IMR-90 (cell line): ENCODE measurements around the gene SIK3. TPM values are rescaled to one million over a fixed set of nuclear protein-coding genes. Genes with fewer than 3 reads are reported as not detected.

ENCODE experiments used
- ATAC-seq: fragments of 200-7000 bp; cut with Tn5 transposase; 2 replicates; pipeline ENCODE4 v1.9.1; 2020; ENCODE audit warnings: low read depth, mild to moderate bottlenecking, moderate library complexity
- BruUV-seq: library from RNA; stranded (reverse); fragments of 400-500 nt; replicated peaks from 2 replicates; lab custom pipeline; 2021; lab: Mats Ljungman, UMichigan
- CTCF ChIA-PET: fragments of 300-600 bp; formaldehyde crosslinking; extraction: SDS; loops from one replicate; lab custom pipeline; 2021; ENCODE audit warnings: antibody characterized with exemption; lab: Yijun Ruan, JAX
- POLR2A ChIA-PET: fragments of 300-600 bp; sonication (Branson Sonifier 250); formaldehyde crosslinking; loops from one replicate; lab custom pipeline; 2022; ENCODE audit warnings: antibody characterized with exemption; ENCODE audit not compliant: unreplicated experiment; lab: Charles Lee
- DNase-seq: peaks from one replicate; pipeline ENCODE4 v3.0.0; 2013
- H2AFZ ChIP-seq: replicated peaks from 2 replicates; pipeline ENCODE3; 2013; ENCODE audit warnings: low read length, mild to moderate bottlenecking; ENCODE audit not compliant: poor library complexity
- H2AK5ac ChIP-seq: 2 replicates; pipeline ENCODE4 v1.6.1; 2013; ENCODE audit warnings: low read depth, low read length, inconsistent platforms
- H2AK9ac ChIP-seq: replicated peaks from 2 replicates; pipeline ENCODE3; 2013; ENCODE audit warnings: mild to moderate bottlenecking, low read depth, low read length, moderate library complexity; ENCODE audit not compliant: poor library complexity
- H2BK120ac ChIP-seq: 2 replicates; pipeline ENCODE4 v1.6.1; 2013; ENCODE audit warnings: low read depth, low read length, inconsistent platforms
- H2BK15ac ChIP-seq: 3 replicates; pipeline ENCODE4 v1.6.1; 2013; ENCODE audit warnings: low read depth, low read length, inconsistent platforms
- H2BK20ac ChIP-seq: 2 replicates; pipeline ENCODE4 v1.6.1; 2013; ENCODE audit warnings: low read depth, mild to moderate bottlenecking, inconsistent platforms, low read length, moderate library complexity
- H2BK5ac ChIP-seq: 2 replicates; pipeline ENCODE4 v1.6.1; 2013; ENCODE audit warnings: mild to moderate bottlenecking, low read depth, low read length, inconsistent platforms; ENCODE audit not compliant: poor library complexity, severe bottlenecking
- H3K14ac ChIP-seq: replicated peaks from 2 replicates; pipeline ENCODE4 v1.6.1; 2013; ENCODE audit warnings: low read depth, low read length, inconsistent platforms
- H3K18ac ChIP-seq: 2 replicates; pipeline ENCODE4 v1.6.1; 2013; ENCODE audit warnings: low read depth, low read length, control low read depth
- H3K23ac ChIP-seq: 2 replicates; pipeline ENCODE4 v1.6.1; 2013; ENCODE audit warnings: low read depth, low read length, inconsistent platforms
- H3K27ac ChIP-seq: 2 replicates; pipeline ENCODE4 v1.5.1; 2013; ENCODE audit warnings: mild to moderate bottlenecking, control low read depth, low read length; ENCODE audit not compliant: insufficient read depth
- H3K27me3 ChIP-seq: 2 replicates; pipeline ENCODE4 v1.6.1; 2013; ENCODE audit warnings: low read length; ENCODE audit not compliant: control insufficient read depth, insufficient read depth
- H3K36me3 ChIP-seq: 2 replicates; pipeline ENCODE4 v1.6.1; 2013; ENCODE audit warnings: low read length, mixed read lengths; ENCODE audit not compliant: control insufficient read depth, insufficient read depth
- H3K4ac ChIP-seq: 2 replicates; pipeline ENCODE4 v1.6.1; 2013; ENCODE audit warnings: low read depth, low read length, inconsistent platforms
- H3K4me1 ChIP-seq: 2 replicates; pipeline ENCODE4 v1.6.1; 2013; ENCODE audit warnings: low read length, mixed read lengths; ENCODE audit not compliant: control insufficient read depth, insufficient read depth
- H3K4me2 ChIP-seq: 2 replicates; pipeline ENCODE4 v1.6.1; 2013; ENCODE audit warnings: low read depth, mild to moderate bottlenecking, control low read depth, low read length, moderate library complexity
- H3K4me3 ChIP-seq: 2 replicates; pipeline ENCODE4 v1.5.1; 2013; ENCODE audit warnings: low read depth, mild to moderate bottlenecking, control low read depth, low read length, moderate library complexity; ENCODE audit not compliant: insufficient read depth
- H3K56ac ChIP-seq: 2 replicates; pipeline ENCODE4 v1.6.1; 2013; ENCODE audit warnings: low read length, inconsistent platforms; ENCODE audit not compliant: insufficient read depth; ENCODE audit errors: extremely low read depth
- H3K79me1 ChIP-seq, 2 experiments: 2 replicates each; pipeline ENCODE4 v1.6.1; 2013; ENCODE audit warnings: low read length in 2 of 2, inconsistent platforms in 1 of 2, low read depth in 1 of 2
- H3K9ac ChIP-seq: 2 replicates; pipeline ENCODE4 v1.6.1; 2013; ENCODE audit warnings: low read depth, low read length, control low read depth
- H3K9me1 ChIP-seq: 2 replicates; pipeline ENCODE4 v1.6.1; 2013; ENCODE audit warnings: low read length, inconsistent platforms; ENCODE audit not compliant: insufficient read depth
- H3K9me3 ChIP-seq: 2 replicates; pipeline ENCODE4 v1.6.1; 2013; ENCODE audit warnings: low read length; ENCODE audit not compliant: control insufficient read depth, insufficient read depth
- H4K20me1 ChIP-seq: 2 replicates; pipeline ENCODE4 v1.6.1; 2013; ENCODE audit warnings: low read length, inconsistent platforms; ENCODE audit not compliant: insufficient read depth
- H4K5ac ChIP-seq: 2 replicates; pipeline ENCODE4 v1.6.1; 2013; ENCODE audit warnings: mild to moderate bottlenecking, low read depth, low read length, control low read depth
- H4K8ac ChIP-seq, 2 experiments: 2 replicates each; pipeline ENCODE4 v1.6.1; 2013; ENCODE audit warnings: low read depth in 2 of 2, low read length in 2 of 2, control low read depth in 1 of 2, inconsistent platforms in 1 of 2
- H4K91ac ChIP-seq: 2 replicates; pipeline ENCODE4 v1.6.1; 2013; ENCODE audit warnings: low read depth, low read length, inconsistent platforms; ENCODE audit not compliant: insufficient read depth
- BHLHE40 ChIP-seq: fragments of 150-350 bp; IDR thresholded peaks from 2 replicates; pipeline ENCODE4 v1.6.1; 2016; ENCODE audit warnings: mild to moderate bottlenecking, low read depth, low read length
- MAFK ChIP-seq: IDR thresholded peaks from 2 replicates; pipeline ENCODE4 v1.6.1; 2012; ENCODE audit warnings: low read depth, low read length, improper control_type of control experiment
- RAD21 ChIP-seq: IDR thresholded peaks from 2 replicates; pipeline ENCODE4 v1.6.1; 2012; ENCODE audit warnings: low read length, improper control_type of control experiment
- WGBS, 2 experiments: methylation state at CpG; one replicate each; pipeline versions ENCODE4 v1.1.5 to v1.1.7; 2013; ENCODE audit warnings: missing lambda C conversion rate in 2 of 2; ENCODE audit not compliant: insufficient read length in 1 of 2; ENCODE audit errors: extremely low coverage in 2 of 2; 5-methylcytosine and 5-hydroxymethylcytosine counted together
- dilution Hi-C: fragments of 300-500 bp; cut with HindIII; formaldehyde crosslinking; loops from one replicate; pipeline ENCODE4 v1.14.3; 2018; ENCODE audit warnings: low sequenced_read_pairs; ENCODE audit not compliant: unreplicated experiment
- in situ Hi-C: fragments of 300-500 bp; cut with MboI; formaldehyde crosslinking; loops from 3 replicates; pipeline ENCODE4 v1.14.3; 2019; ENCODE audit warnings: low sequenced_read_pairs, inconsistent platforms, mixed read lengths
- intact Hi-C: fragments of 100-400 bp; cut with micrococcal nuclease; formaldehyde crosslinking; loops from 2 replicates; pipeline ENCODE4 v1.10.0; 2022
- polyA plus RNA-seq, 3 experiments: library from polyadenylated mRNA; depleted of rRNA; stranded (reverse); fragments of >200 nt; gene quantifications; 2 replicates each; pipeline ENCODE4 v1.2.3, GENCODE V29; 2012; ENCODE audit warnings: low replicate concordance in 1 of 3
- total RNA-seq: library from RNA; depleted of rRNA; stranded (reverse); fragments of >200 nt; gene quantifications from 2 replicates; pipeline ENCODE4 v1.2.3, GENCODE V29; 2012

The SIK3 gene
- total and polyA plus RNA-seq, 2 of the 4 experiments (the other 2 are of a cell fraction): 8.2 to 9.1 TPM

DNA sequence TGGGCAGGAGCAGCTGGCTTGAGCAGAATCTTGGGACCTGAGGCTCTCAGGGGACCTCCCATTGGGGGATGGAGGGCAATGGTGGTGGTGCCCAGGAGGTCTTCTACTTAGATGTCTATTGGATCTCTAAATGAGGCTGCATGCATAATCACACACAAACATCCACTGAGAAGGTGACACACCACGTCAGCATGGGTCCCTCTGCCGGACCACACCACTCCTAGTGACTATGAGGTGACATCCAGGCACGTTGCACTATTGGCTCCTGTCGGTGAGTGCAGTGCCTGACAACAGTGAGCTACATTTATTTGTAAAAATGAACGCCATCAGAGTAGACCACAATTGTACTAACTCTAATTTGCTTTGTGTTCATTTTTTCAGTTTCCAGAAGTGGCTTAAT is 272.8 kb downstream of the SIK3 start:
- H2AK5ac ChIP-seq: no peak overlapping the region
- no peaks in the 10 kb centered on the region for H4K20me1 ChIP-seq
- no peak for TF ChIP-seq MAFK
- TF ChIP-seq BHLHE40: no peak
- no peak for TF ChIP-seq RAD21
- H3K4me1 ChIP-seq: peaks cover 4% of the 10 kb centered on the region; the same call in 1 of the 2 replicates
- H3K9ac ChIP-seq: no peak overlapping the region
- no peak overlapping the region for H2BK15ac ChIP-seq
- ATAC-seq: no peak
- H3K4me3 ChIP-seq: no peak overlapping the region
- in situ Hi-C loops: no loop called here
- H3K4me2 ChIP-seq: no peak overlapping the region
- no peaks in the 10 kb centered on the region for H3K9me1 ChIP-seq
- no peak overlapping the region for H4K8ac ChIP-seq
- no TSS peak for BruUV-seq
- intact Hi-C loops: no loop called here
- CTCF ChIA-PET: no interaction called here
- no peak overlapping the region for H4K91ac ChIP-seq
- no peaks in the 10 kb centered on the region for H3K79me1 ChIP-seq
- no peaks in the 10 kb centered on the region for H3K9me3 ChIP-seq
- no peak overlapping the region for H2AFZ ChIP-seq
- no peak overlapping the region for H3K23ac ChIP-seq
- H3K27ac ChIP-seq: no peak overlapping the region
- DNase-seq: no peak
- H2BK5ac ChIP-seq: no peak overlapping the region
- peaks cover 19% of the 10 kb centered on the region; the same call in 1 of the 2 replicates for H3K27me3 ChIP-seq
- no CpG with 5 or more reads among the region's 5 CpGs for WGBS, 2 experiments
- no peak overlapping the region for H3K14ac ChIP-seq
- H3K56ac ChIP-seq: no peak overlapping the region
- no peak overlapping the region for H4K5ac ChIP-seq
- no peak overlapping the region for H3K18ac ChIP-seq
- no peak overlapping the region for H2BK20ac ChIP-seq
- H2BK120ac ChIP-seq: no peak overlapping the region
- POLR2A ChIA-PET: no interaction called here
- no peak overlapping the region for H2AK9ac ChIP-seq
- H3K4ac ChIP-seq: no peak overlapping the region
- dilution Hi-C loops: no loop called here
- H3K36me3 ChIP-seq: no peaks in the 10 kb centered on the region
